Putamen (tissue), 1 donor: ENCODE data around the gene THRB.
A peak's percentile ranks its signal among the peaks of the same experiment; 100 is the strongest.

Source experiments
- DNase-seq: peaks from one replicate; pipeline ENCODE4 v3.0.0-alpha.2; 2016; ENCODE audit warnings: low spot score

THRB gene

GRCh38 chr3:24375947-24376384, 118.7 kb downstream of the THRB start:
- no peak for DNase-seq

DNA sequence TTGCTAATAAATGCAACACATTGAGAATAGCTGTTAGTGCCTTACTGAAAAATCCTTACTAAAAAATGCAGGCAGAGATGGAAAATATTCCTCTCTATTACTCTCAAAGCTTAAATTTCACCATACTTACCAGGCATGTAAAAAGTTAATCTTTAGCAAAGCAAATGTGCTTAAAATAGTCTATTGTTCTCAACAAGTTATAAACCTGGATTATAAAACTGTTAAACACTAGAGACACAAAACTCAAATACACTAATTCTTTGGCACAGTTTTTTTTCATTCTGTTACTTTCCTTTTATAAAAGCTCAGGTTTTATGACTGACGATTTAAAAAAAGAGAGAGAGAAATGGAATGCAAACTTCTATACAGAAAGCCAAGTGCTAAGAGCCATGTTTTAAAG, 119.8 kb downstream of the THRB start:
- no peak for DNase-seq

GRCh38 chr3:24373198-24373959, 121.3 kb downstream of the THRB start:
- DNase-seq: no peak

GRCh38 chr3:24372559-24373197, 122.0 kb downstream of the THRB start:
- DNase-seq: no peak

DNA sequence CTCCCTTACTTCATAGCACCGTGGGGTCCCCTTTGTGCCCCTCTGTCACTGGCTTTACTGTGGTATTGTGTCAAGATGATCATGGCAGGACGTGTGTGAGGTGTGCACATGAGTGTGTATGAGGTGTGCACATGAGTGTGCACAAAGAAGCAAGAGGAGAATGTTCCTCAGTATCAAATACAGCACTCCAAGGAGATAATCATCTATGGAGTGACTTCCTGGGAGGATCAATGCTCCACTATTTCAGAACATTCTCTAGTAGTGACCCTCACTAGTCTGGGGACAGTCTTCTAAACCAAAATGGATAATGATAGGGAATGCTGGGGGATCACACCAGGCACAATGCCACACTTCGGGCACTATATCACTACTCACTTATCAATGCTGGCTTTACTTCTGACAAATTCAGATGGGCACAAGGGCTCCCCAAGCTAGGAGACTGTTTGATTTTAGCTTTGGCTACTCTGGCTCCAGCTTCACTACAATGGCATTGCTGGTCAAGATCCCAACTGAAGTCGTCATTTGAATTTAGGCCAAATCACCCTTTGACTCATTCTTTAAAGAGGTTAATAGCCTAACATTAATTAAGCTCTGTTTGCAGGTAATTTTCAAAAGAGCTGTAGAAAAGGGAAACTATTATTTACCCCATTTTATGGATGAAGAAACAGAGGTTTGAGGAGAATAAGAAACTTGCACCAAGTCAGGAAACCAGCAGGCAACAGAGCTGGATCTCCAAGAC, 124.1 kb downstream of the THRB start:
- no peak for DNase-seq

DNA sequence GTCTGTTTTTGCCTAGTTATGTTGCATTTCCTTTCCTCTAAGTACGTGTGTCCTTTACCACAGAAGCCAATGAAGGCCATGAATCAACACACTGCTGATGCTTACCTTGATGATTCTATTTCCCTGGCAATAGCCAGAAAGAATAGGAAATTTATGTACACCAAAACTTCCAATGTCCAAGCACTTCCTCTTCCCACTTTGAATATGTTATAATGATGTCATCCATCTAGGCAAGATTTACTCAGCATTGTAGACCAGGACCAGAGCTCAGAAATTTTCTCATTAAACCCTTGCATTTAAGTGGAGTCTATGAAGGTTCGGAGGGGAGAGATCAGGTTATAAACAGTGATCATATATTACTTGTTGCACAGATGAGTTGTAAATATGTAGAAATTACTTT, 126.0 kb downstream of the THRB start:
- DNase-seq: no peak

DNA sequence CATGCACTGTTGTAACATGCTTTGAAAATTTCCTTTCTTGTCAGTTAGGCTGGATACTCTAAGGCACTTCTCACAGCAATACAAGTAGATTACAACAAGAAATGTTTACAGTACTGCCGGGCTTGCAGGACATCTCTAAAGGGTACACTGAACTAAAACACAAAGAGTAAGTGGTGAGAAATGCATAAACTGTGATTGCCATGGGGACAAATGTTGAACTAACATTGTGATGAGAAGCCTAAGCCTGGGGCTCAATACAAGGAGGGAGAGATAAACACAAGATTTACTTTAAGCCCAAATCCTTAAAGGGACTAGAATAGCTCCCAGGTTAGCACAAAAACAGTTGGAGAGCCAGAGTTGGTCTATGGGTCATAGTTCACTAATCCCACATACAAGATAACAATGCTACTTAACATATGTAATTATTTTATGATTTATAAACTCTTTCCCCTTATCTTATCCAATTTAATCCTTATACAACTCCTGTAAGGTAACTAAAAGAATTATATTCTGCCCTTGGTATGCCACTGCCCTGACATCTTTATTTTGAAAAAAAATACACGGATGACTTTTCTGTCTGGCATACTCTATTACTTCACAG, 126.9 kb downstream of the THRB start:
- DNase-seq: no peak

DNA sequence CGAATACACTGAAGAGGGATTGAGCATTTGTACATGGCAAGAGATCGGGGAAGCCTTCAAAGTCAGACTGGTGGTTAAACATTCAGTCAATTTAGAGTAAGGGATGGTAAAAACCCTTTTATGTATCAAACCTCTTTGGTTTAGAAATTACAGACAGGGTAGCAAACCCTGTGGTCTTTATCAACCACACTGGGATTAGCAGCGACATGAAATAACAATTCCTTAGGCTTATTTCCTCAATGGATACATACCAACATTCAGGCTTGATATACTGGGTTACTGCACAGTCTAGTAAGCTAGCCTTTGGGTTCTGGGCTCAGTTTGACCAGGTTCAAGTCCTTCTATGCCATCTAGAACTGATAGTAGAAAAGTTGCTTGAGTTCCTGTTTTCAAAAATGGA, 127.4 kb downstream of the THRB start:
- no peak for DNase-seq

DNA sequence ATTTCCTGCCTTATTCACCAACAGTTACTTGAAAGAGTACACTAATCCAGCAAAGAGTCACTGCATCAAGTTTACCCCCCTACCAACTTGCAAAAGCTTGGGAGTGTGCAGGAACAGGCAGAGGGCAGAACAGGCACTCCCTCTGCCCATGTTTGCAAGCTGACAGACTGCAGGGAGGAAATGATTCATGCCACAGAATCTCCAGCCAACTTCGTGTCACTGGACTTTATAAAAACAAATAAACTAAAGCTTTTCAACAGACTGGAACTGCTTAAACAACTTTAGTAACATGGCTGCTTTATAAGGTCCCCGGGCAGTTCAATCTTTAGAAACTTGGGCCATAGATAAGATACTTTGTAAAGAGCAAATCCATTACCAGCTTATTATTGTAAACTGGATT, 129.5 kb downstream of the THRB start:
- no peak for DNase-seq

- DNase-seq: no peak
These were observed 130.3 kb downstream of the THRB start for GRCh38 chr3:24364359-24364758.

DNA sequence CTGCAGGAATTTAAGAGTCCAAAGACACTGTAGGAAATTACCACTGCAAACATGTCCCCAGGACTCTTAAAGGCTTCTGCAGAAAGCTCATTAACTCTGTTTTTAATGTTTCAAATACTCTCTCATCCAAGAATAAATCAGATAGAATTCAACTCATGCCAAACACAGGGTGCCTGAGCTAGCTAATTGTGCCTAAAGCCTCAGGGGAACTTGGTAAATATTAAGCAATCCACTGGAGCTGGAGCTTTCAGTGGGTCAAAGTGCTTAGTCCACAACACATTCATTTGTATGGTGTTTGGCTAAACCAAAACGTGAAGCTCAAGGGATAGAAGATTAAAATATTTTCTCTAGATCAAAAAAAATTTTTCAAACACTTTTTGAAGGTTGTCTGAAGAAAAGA, 131.4 kb downstream of the THRB start:
- DNase-seq: peak; percentile 18

GRCh38 chr3:24361623-24362022, 133.0 kb downstream of the THRB start:
- no peak for DNase-seq

DNA sequence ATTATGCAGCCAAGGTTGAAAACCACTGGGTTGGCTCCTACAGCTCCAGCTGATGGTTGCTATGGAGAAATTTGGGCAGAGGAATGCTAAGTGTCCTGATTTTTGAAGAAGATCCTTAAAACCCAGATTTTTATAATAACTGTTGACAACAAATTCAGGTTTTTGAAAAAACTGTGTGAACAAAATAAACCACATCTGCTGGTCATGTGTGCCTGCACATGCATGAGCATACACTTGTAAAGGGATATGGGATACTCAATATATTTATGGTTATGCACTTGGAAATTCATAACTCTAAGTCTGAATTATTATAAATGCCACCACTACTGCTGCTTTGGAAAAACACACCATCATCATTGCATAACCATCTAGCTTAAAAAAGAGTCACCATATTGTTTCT, 133.7 kb downstream of the THRB start:
- no peak for DNase-seq

GRCh38 chr3:24359645-24360462, 134.8 kb downstream of the THRB start:
- DNase-seq: no peak

DNA sequence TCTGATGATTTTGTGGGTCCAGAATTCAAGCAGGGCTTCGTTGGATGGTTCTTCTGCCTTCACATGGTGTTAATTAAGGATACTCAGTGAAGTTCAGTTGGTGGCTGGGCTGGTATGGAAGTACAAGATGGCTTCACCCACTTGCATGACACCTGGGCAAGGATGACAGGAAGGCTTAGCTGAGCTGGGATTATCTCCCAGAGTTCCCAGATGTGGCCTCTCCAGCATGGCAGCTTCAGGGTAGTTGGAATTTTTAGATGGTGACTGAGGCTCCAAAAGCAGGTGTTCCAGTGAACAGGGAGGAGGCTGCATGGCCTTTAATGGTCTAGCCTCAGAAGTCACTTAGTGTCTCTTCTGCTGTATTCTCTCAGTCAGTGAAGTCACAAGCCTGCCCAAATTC, 135.5 kb downstream of the THRB start:
- no peak for DNase-seq

- DNase-seq: no peak
These were observed 137.0 kb downstream of the THRB start for GRCh38 chr3:24357635-24358034.

GRCh38 chr3:24355806-24356205, 138.8 kb downstream of the THRB start:
- no peak for DNase-seq

GRCh38 chr3:24354230-24354629, 140.4 kb downstream of the THRB start:
- no peak for DNase-seq

GRCh38 chr3:24352893-24353553, 141.6 kb downstream of the THRB start:
- DNase-seq: no peak

DNA sequence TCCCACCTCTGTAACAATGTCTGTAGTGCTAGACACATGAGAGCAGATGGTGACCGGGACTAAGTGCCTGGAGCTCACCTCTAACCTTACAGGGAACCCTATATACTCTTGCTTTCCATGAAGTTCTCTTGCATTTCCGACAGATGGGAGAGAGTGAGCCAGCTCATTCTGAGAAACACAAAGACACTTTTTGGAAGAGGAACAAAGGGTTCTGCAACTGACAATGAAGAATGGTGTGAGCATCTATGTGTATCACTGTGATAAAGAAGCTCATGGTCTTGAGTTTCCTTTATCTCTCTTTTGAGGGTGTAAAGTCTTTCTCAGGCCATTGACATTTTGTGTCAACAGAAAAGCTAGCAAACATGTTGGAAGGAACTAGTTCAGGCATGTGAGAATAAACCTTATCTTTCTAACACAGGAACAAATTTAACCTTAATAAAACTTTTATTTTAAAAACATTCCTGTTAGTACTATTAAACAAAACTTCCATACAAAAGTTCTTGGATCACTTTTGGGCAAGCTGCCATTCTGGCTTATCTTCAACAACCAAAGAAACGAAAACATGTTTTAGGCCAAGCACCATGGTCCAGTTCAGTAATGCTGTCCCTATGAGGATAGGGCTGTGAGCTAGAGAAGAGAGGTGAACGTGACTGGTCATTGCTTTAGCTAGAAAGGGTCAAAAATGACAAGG, 142.7 kb downstream of the THRB start:
- DNase-seq: peak; percentile 19
